GM19025 (cell line): Measurements from ENCODE around the gene CEP57L1.
"Not testable (repeated sequence)": the region's sequence is repeated elsewhere in the genome, so short reads cannot be mapped to it uniquely, and the experiment has no call there.

ENCODE experiments used
- ATAC-seq: cut with Tn5 transposase; IDR thresholded peaks from one replicate; pipeline ENCODE4 v1.9.1; 2021; ENCODE audit warnings: mild to moderate bottlenecking, low read depth, moderate library complexity; ENCODE audit not compliant: unreplicated experiment

CEP57L1 gene

DNA sequence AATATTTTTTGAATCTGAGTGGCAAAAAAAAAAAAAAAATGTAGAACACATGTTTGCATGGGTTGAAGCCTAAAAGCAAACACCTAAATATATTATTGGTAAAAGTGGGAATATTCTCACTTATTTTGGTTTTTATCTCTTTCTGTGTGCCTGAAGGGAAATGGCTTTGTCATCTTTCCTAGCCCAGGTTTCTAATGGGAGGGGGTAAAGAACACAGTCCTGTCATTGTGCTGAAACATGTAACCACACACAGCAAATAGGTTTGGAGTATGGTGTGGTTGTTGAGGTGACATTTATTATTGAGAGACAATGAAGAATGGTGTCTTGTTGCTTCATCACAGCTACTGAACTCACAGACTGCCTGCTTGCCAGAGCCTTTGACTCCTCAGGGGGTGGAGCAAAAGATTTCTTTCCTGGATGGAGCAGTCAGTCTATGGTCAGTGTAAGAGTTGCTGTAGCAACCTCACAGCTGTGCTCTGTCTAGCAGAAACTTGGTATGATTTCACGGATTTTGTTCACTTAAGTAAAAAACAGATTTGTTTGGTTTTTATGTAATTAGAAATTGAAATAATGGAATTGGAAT is 70.2 kb downstream of the CEP57L1 start:
- ATAC-seq, result no peak

GRCh38 chr6:109166673-109167072 is 71.4 kb downstream of the CEP57L1 start:
- no peak for ATAC-seq

DNA sequence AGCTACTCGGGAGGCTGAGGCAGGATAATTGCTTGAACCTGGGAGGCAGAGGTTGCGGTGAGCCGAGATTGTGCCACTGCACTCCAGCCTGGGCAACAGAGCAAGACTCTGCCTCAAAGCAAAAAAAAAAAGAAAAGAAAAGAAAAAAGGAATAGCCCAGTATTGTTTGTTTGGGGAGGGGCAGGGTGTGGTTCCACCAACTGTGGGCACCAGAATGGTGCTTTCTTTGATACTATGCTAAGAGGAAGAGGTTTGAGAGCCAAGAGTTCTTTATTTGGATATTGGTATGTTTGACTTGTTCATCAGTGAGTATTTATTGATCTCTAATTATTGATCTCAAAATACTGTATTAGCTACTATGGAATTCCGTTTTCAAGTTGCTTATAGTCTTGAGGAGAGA is 72.3 kb downstream of the CEP57L1 start:
- ATAC-seq, result no peak

DNA sequence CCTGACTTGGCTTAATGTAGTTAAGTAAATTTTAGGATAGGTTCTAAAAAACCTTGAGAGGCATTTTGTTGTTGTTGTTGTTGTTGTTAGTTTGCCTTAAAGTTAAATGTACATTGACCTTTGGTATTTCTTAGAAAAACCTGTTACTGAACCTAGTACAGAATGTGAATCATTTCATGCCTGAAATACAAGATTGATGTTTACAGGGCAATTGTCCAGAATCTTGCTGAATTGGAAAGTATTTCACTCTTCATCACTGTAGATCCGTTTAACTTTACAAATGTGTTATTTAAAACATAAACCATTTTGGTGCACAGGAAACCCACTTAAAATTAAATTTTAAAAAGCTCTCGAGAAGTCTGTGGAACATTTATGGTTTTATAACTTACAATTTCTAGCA is 75.0 kb downstream of the CEP57L1 start:
- ATAC-seq, result no peak

- no peak for ATAC-seq
These were observed 76.9 kb downstream of the CEP57L1 start for GRCh38 chr6:109172101-109172746.

DNA sequence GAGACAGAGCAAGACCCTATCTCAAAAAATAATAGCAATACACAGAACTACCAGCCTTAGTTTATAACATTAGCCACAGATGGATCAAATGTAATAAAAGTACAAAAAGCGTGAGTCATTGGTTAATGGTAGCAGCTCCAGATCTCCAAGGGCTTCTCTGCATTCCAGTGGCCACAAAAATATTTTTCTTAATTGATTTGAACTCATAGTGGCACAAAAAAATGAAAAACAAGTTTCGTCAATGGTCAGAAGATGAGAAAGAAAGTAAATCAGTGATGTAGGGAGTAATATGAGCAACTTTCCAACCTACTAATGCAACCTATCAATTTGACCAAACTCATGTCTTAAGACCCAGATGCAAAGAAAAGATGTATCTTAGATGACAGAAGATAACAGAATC is 79.6 kb downstream of the CEP57L1 start:
- ATAC-seq, result no peak

- no peak for ATAC-seq
These were observed 83.6 kb downstream of the CEP57L1 start for GRCh38 chr6:109178921-109179320.

DNA sequence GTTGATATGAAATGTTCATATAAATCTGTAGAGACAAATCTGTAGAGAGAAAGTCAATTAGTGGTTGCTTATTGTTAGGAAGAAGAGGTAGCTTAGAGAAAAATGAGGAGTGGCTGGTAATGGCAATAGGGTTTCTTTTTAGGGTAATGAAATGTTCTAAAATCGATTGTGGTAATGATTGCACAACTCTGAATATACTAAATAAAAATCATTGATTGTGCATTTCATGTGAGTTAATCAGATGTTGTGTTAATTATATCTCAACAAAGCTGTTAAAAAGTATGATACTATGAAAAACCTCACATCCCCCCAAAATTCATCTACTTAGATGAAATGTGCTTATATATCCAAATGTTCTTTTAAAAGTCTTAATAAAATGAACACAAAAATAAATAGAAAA is 84.2 kb downstream of the CEP57L1 start:
- no peak for ATAC-seq

DNA sequence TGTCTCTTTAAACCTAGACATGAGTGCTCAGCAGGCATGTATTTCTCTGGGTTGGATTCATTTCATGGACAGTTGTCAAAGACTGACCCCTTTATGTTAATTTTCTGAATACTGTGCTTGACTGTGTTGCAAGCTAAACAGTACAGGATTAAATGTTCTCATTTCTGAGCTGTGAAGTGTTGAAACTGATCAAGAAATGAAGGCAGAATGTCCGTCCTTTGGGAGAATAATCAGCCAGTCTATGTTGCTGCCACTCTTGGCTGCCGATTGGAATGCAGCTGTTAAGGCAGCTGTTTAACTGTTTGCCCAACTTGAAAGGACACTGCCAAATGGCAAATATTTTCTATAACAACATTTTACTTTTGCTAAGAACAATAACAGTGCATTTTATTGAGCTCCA is 87.3 kb downstream of the CEP57L1 start:
- ATAC-seq, result no peak

- ATAC-seq, result no peak
These were observed 87.9 kb downstream of the CEP57L1 start for GRCh38 chr6:109183109-109183650.

DNA sequence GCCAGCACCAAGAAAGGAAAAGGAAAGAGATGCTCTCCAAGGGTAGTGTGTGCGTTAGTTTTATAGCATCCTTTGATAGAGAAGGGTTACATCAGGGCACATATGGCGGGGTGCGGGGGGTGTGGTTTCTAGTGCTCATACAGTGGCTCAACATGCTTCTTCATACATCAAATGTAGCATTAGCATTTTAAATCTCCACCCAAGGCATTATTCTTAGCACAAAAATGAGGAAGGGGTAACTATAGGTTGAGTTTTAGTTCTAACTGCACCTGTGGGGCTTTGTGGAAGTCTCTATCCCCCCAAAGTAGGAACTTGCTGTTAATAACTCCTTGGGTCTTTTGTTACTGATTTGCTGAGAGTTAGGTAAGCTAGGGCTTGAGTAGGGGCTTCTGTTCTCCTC is 89.3 kb downstream of the CEP57L1 start:
- ATAC-seq, result no peak

GRCh38 chr6:109186012-109186411 is 90.7 kb downstream of the CEP57L1 start:
- ATAC-seq, result no peak

DNA sequence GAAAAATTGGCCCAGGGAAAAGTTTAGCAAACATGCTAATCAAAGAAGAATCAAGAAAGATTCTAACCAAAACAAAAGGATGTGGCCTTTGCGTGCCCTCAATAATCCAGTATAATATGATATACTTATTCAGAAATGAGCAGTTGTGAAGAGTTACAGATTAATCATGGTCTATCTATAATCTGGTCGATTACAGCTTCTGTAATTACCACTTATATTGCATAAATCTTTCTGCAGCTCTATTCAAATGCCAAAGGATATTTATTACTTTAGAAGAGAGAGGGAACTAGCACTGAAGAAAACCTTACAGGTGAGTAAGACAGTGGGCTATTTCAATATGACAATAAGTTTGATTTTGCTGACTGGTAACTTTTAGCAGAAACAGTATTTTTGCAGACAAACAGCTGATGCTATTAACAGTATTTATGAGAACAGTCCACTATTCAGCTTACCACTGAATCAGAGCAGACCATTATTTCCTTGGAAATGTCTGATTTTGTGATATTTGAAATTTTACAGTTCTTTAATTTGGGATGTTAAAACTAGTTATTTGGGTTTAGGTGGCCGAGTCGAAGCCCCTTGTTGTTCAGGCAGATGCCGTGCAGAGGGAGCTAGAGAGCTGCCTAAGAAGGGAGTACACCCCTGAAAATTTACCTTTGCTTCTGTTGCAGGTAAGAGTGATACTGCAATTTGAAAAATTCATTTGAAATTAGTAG is 92.2 kb downstream of the CEP57L1 start:
- no peak for ATAC-seq

DNA sequence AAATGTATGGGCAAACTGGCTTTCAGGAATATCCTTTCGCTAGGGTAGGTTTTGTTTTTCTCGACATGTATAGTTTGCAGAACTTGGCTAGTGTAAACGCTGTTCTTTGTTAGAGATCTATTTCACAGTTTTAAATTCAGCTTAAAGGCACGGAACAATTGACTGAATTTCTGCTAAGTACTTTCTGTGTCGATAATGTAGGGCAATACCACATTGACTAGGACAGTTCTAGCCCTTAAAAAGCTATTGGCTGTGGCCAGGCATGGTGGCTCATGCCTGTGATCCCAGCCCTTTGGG is 92.8 kb downstream of the CEP57L1 start:
- no peak for ATAC-seq

GRCh38 chr6:109191368-109191767 is 96.1 kb downstream of the CEP57L1 start:
- not testable (repeated sequence) for ATAC-seq

DNA sequence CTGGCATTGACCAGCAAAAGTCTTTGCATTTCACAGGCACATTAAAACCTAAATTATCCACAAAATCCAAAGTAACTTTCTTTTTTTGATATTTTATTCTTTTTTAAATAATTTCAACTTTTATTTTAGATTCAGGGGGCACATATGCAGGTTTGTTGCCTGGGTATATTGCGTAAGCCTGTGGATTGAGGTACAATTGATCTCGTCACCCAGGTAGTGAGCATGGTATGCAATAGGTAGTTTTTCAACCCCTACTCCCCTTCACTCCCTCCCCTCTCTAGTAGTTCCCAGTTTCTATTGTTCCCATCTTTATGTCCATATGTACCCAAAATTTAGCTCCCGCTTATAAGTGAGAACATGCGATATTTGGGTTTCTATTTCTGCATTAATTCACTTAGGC is 97.6 kb downstream of the CEP57L1 start:
- no peak for ATAC-seq

DNA sequence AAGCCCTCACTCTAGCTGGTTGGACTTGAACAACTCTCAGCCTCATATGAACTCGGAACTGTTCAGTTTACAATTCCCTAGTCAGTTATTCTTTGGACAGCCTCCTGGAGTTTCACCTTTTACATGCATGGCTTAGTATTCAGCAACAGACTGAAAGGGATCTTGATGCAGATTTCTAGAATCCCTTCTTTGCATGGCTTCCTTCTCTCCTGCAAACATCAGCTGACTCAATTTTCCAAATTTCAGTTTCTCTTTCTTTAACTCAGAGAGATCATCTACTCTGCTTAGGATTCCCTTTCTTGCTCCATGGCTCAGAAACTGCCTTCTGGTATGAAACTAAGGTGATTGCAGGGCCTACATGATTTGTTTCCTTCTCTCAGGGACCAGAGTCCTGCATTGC is 99.6 kb downstream of the CEP57L1 start:
- ATAC-seq, result no peak

GRCh38 chr6:109197061-109197460 is 101.8 kb downstream of the CEP57L1 start:
- no peak for ATAC-seq

DNA sequence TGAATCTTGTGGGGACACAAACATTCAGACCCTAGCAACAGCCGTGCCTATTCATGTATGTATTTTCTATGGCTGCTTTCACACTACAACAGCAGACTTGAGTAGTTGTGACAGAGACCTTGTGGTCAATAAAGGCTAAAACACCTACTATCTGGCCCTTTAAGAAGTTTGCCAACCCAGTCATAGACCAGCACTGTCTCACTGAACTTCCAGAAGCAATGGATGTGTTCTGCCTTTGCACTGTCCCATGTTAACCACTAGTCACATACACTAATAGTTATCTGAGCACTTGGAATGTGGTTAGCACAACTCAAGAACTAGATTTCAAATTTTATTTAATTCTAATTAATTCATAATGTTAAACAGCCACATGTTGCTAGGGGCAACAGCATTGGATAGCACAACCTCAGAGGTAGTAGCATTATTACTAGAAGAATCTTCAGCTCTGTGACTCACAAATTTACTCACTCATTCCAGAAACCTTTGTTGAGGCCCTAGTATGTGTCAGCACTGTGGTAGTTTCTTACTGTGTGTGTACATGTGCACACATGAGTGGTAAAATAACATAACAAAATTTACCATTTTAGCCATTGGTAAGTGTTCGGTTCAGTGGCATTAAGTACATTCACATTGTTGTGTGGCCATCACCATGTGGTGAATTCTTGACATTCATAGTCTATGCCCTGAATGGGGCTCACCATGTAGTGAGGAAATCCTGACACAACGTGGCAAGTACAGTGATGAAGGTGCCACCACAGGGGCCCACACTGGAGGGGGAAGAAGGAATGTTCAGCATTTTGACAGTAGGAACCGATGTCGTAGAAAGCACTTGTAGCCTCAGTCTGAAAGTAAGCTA is 107.3 kb downstream of the CEP57L1 start:
- no peak for ATAC-seq

- ATAC-seq, result no peak
These were observed 109.2 kb downstream of the CEP57L1 start for GRCh38 chr6:109204511-109204910.

- ATAC-seq, result no peak
These were observed 117.4 kb downstream of the CEP57L1 start for GRCh38 chr6:109212683-109213082.
